ENCODE data around the gene ADSS1.

ADSS1 gene

DNA sequence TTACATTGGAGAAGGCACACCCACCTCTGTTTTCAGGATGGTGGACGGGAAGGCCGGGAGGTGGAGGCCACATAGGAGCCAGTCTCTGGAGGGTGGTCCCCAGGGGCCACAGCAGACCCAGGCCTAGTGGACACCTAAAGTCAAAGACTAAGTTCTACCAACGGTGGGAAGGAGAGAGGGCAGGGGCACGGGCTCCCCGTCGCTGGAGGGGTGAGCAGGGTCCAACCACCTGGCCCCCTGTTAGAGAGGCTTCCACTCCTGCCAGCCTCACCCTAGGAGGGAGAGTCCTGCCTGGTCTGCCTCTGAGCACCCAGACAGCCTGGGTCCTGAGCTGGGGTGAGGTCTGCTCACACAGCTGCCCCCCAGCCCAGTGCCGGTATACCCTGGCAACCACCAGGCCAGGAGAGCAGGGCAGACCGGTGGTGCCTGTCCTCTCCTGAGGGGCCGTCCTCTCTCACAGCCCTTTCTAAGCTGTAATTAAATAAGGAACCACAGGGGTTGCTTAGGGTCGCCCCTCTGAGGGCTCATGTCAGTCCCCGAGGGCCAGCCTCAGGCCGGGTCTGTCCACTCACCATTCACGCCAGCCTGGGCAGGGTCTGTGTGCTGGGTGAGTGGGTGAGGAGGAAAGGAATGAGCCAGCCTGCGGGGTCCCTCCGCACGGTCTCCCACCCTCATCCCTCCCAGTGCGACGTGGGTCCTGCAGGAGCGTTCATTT is 32.3 kb upstream of the ADSS1 start:
- Histone ChIP-seq H3K9me2 (replicated peaks; ENCODE audit: control insufficient read depth, low read length) (no peaks in the 10 kb centered on the region), H3K4me1 (ENCODE audit: control insufficient read depth, low read length) (peaks cover 38% of the 10 kb centered on the region), H3K79me2 (ENCODE audit: control insufficient read depth, low read length) (peaks cover 58% of the 10 kb centered on the region), H4K20me1 (ENCODE audit: control insufficient read depth, insufficient read depth, low read depth, low read length) (0 out of 2 replicates have a peak, but pooled peaks cover 6% of the 10 kb centered on the region), H3K4me2 (ENCODE audit: low read length) (peak overlapping the region; percentile 76; the same call in 1 of the 2 replicates), H3K27me3 (ENCODE audit: control insufficient read depth, low read length) (no peaks in the 10 kb centered on the region), H3K4me3 (ENCODE audit: low read length) (no peak overlapping the region), H3K27ac (ENCODE audit: low read depth, low read length) (no peak overlapping the region), H3K36me3 (ENCODE audit: control insufficient read depth, low read length) (peaks cover 19% of the 10 kb centered on the region), H3F3A (ENCODE audit: control insufficient read depth, insufficient read depth) (no peaks in the 10 kb centered on the region), H3K9me3 (ENCODE audit: control insufficient read depth, insufficient read depth, low read length) (no peaks in the 10 kb centered on the region)
- TF ChIP-seq, protein P1, sequence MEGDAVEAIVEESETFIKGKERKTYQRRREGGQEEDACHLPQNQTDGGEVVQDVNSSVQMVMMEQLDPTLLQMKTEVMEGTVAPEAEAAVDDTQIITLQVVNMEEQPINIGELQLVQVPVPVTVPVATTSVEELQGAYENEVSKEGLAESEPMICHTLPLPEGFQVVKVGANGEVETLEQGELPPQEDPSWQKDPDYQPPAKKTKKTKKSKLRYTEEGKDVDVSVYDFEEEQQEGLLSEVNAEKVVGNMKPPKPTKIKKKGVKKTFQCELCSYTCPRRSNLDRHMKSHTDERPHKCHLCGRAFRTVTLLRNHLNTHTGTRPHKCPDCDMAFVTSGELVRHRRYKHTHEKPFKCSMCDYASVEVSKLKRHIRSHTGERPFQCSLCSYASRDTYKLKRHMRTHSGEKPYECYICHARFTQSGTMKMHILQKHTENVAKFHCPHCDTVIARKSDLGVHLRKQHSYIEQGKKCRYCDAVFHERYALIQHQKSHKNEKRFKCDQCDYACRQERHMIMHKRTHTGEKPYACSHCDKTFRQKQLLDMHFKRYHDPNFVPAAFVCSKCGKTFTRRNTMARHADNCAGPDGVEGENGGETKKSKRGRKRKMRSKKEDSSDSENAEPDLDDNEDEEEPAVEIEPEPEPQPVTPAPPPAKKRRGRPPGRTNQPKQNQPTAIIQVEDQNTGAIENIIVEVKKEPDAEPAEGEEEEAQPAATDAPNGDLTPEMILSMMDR (IDR thresholded peaks at IDR 0.05; ENCODE audit: low read depth, low read length, poor library complexity, severe bottlenecking), result no peak
- no peak for TF ChIP-seq EZH2phosphoT487 (IDR thresholded peaks at IDR 0.05; ENCODE audit: borderline replicate concordance, low read length)

DNA sequence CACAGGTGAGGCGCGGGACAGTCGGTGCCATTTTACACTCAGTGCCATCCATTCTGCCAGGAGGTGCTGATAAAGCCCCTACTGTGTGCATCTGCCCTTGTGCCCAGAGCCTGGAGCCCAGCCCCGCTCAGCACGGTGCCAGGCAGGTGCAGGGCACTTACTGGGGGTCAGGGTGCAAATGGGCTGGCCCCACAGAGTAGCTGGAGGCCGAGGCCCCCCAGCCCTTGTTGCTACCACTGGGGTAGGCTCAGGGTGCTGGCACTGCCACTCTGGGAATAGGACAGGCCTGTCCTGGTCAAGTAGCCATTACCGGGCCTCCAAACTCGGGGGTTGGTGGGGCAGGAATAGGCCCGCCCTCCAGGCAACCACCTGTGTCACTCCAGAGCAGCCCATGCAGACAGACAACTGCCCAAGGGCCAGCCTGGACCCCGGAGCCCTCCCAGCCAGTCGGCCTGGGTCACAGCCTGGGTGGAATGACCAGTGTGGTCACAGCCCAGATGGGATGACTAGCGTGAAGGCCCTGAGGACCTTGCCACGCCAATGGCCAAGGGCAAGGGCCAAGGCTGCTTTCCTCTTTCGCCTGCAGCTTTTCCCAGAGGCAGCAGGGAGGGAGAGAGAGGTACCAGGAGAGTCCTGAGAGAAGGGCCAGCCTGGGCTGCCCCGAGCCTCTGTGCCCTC is 31.6 kb upstream of the ADSS1 start:
- 0 out of 2 replicates have a peak, but pooled peaks cover 6% of the 10 kb centered on the region for H4K20me1 ChIP-seq (ENCODE audit: control insufficient read depth, insufficient read depth, low read depth, low read length)
- no peak overlapping the region for H3K4me3 ChIP-seq (ENCODE audit: low read length)
- H3K9me2 ChIP-seq (replicated peaks; ENCODE audit: control insufficient read depth, low read length), result no peaks in the 10 kb centered on the region
- H3K4me1 ChIP-seq (ENCODE audit: control insufficient read depth, low read length), result peaks cover 31% of the 10 kb centered on the region
- no peak overlapping the region for H3K4me2 ChIP-seq (ENCODE audit: low read length)
- H3K36me3 ChIP-seq (ENCODE audit: control insufficient read depth, low read length), result peaks cover 19% of the 10 kb centered on the region
- no peaks in the 10 kb centered on the region for H3F3A ChIP-seq (ENCODE audit: control insufficient read depth, insufficient read depth)
- no peak overlapping the region for H3K27ac ChIP-seq (ENCODE audit: low read depth, low read length)
- no peaks in the 10 kb centered on the region for H3K9me3 ChIP-seq (ENCODE audit: control insufficient read depth, insufficient read depth, low read length)
- peaks cover 58% of the 10 kb centered on the region for H3K79me2 ChIP-seq (ENCODE audit: control insufficient read depth, low read length)
- TF ChIP-seq, protein P1 (IDR thresholded peaks at IDR 0.05; ENCODE audit: low read depth, low read length, poor library complexity, severe bottlenecking), result no peak
- no peak for TF ChIP-seq EZH2phosphoT487 (IDR thresholded peaks at IDR 0.05; ENCODE audit: borderline replicate concordance, low read length)
- H3K27me3 ChIP-seq (ENCODE audit: control insufficient read depth, low read length), result no peaks in the 10 kb centered on the region

DNA sequence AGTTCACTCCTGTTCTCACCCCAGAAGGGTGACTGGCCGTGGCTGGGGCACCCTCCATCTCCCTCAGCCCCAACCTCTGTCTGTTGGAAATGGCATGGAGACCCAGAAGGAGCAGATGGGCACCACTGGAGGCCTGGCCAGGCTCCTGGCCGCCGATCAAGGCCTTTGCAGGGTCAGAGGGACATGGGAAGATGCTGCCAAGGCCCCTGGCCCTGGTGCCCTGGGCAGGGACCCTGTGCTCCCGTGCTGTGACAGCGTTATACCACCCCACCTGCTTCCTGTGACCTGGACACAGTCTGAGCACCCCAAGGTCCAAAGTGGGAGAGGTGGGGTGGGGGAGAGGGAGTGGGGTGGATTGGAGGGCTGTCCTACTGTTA is 31.1 kb upstream of the ADSS1 start:
- no peak for TF ChIP-seq EZH2phosphoT487 (IDR thresholded peaks at IDR 0.05; ENCODE audit: borderline replicate concordance, low read length)
- TF ChIP-seq, protein P1 (IDR thresholded peaks at IDR 0.05; ENCODE audit: low read depth, low read length, poor library complexity, severe bottlenecking), result no peak
- no peak overlapping the region for H3K4me3 ChIP-seq (ENCODE audit: low read length)
- no peaks in the 10 kb centered on the region for H3K9me3 ChIP-seq (ENCODE audit: control insufficient read depth, insufficient read depth, low read length)
- no peak overlapping the region for H3K27ac ChIP-seq (ENCODE audit: low read depth, low read length)
- H3K4me2 ChIP-seq (ENCODE audit: low read length), result no peak overlapping the region
- no peaks in the 10 kb centered on the region for H3K27me3 ChIP-seq (ENCODE audit: control insufficient read depth, low read length)
- no peaks in the 10 kb centered on the region for H3K9me2 ChIP-seq (replicated peaks; ENCODE audit: control insufficient read depth, low read length)
- no peaks in the 10 kb centered on the region for H3F3A ChIP-seq (ENCODE audit: control insufficient read depth, insufficient read depth)
- 0 out of 2 replicates have a peak, but pooled peaks cover 6% of the 10 kb centered on the region for H4K20me1 ChIP-seq (ENCODE audit: control insufficient read depth, insufficient read depth, low read depth, low read length)
- H3K36me3 ChIP-seq (ENCODE audit: control insufficient read depth, low read length), result peaks cover 19% of the 10 kb centered on the region
- H3K79me2 ChIP-seq (ENCODE audit: control insufficient read depth, low read length), result peaks cover 58% of the 10 kb centered on the region
- H3K4me1 ChIP-seq (ENCODE audit: control insufficient read depth, low read length), result peaks cover 26% of the 10 kb centered on the region
